GM21619 (cell line): ENCODE results near the gene SLC9C1.
A peak's percentile ranks its signal among the peaks of the same experiment; 100 is the strongest.

Experiments
- ATAC-seq: cut with Tn5 transposase; IDR thresholded peaks from one replicate; pipeline ENCODE4 v1.9.1; 2021; ENCODE audit not compliant: unreplicated experiment

SLC9C1 gene

DNA sequence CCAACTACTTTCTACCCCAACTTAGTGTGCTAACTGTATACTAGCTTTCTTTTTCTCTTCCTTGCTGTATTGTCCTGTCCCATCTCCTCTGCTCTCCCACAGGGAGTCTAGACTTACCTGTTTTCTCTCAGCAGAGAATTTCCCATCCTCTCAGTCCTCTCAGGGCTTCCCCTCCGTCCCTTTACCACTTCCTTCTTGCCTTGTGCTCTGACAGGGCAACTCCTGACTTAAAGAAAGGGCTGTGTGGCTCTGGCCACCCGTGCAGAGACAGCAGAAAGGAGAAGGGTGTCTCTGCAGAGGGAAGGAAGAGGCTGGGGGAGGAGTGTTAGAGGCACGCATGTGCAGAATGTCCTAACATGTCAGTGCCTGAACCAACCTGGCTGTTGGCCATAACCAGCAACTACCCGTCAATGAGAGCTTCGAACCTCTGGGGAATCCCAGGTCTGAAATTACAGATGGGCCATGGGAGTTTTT, 161.0 kb downstream of the SLC9C1 start, which contains the start of gene GCSAM:
Gene GCSAM (minus strand): TSS at position 274 of the 474 bp plus-strand sequence. CDS start 128 bp downstream, at position 146.
- ATAC-seq: peak; percentile 72

GRCh38 chr3:112132554-112132953, 161.5 kb downstream of the SLC9C1 start:
- ATAC-seq: no peak

GRCh38 chr3:112132088-112132487, 161.9 kb downstream of the SLC9C1 start:
- no peak for ATAC-seq

- no peak for ATAC-seq
Observed at GRCh38 chr3:112131111-112131510, 162.9 kb downstream of the SLC9C1 start.

DNA sequence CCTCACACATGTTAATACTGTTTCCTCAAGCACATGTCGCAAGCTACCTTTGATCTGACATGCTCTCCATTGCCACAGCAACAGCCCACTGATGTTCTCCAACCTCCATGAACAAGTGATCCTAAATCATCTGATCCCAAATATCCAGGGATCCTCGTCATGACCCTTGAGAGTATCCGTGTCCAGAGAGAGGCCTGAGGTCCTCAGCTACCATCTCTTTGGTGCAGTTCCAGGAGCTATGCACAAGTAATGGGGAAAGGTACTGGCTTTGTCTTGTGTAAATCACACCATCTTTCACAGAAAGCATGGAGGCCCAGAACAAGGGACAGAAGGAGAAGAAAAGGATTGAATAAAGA, 163.4 kb downstream of the SLC9C1 start:
- no peak for ATAC-seq

DNA sequence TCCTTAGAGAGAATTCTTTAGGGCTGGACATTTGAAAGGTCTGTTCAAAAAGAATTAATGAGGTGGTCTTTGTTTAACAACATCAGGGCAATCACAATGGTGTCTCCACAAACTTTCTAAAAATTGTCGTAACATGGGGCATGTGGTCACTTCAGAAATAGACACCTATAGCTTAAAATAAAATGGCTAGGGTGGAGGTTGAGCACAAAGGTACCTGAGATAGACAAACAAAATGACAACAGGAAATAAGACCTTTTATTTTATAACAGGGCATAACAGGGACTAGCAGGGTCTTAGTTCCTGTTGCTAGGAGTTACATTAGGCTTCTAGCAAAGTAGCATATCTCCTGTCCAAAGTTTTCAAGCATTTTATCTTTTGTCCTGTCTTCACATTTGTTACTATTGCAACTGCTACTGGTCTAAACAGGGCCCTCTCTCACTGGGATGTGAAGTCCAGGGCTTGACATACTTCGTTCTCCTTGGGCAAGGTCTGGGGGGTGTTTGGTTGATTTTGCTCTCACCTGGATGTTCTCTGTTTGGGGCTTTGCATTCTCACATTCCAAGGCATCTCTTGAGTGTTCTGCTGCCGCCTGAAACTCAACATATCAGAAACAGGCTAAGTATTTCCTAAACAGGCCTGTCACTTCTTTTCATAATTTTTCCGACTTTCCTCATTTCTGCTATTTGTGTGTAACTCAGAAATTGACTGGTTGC, 163.9 kb downstream of the SLC9C1 start:
- no peak for ATAC-seq

GRCh38 chr3:112128843-112129727, 164.9 kb downstream of the SLC9C1 start:
- ATAC-seq: peak; percentile 33

DNA sequence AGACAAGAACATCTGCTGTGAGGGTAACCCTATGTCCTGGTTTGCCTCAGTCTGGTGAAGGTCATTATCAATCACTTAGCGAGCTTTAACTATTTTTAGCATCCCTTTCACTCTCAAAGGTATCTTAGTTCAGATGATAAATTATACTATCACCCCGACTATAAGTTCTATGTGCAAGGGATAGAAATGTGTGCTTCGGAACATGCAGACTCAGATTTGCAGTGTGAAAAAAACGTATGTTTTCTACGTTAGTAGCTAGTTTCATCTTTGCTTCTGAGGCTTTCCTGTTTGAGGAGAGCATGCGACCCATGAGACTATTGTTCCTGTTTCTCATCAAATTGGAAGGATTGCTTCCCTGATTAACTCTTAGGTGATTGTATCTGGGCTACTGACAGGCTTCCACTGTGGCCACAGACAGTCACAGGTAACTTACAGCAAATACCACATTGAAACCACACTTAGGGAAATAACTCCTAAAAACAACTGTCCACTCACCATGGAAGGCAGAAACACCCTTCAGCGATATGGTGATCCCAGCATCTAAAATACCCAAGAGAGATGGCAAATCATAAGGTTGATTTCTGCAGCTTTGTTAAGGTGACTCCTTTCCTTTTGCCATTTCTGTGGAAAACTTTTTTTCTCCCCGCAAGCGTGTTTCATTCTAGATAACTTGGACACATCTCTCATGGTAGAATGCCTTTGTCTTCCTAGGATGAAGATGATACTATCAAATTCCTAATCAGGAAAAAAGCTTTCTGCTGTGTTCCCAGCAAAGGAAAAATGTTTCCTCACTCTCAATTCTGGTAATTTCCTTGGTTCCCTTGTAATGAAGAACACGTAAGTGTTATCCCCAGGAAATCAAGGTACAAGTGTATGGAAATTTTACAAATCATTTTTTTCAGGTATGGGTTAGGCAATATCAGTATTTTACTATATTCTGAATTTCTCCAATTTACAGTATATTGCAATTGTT, 166.2 kb downstream of the SLC9C1 start:
- ATAC-seq: peak; percentile 26

- no peak for ATAC-seq
Observed at GRCh38 chr3:112126511-112126911, 167.5 kb downstream of the SLC9C1 start.

GRCh38 chr3:112124907-112125607, 169.0 kb downstream of the SLC9C1 start:
- ATAC-seq: no peak

GRCh38 chr3:112123548-112123947, 170.5 kb downstream of the SLC9C1 start:
- no peak for ATAC-seq

GRCh38 chr3:112122870-112123269, 171.1 kb downstream of the SLC9C1 start:
- ATAC-seq: no peak

GRCh38 chr3:112121577-112122547, 172.2 kb downstream of the SLC9C1 start:
- no peak for ATAC-seq

- no peak for ATAC-seq
Observed at GRCh38 chr3:112119962-112120836, 173.8 kb downstream of the SLC9C1 start.

- ATAC-seq: no peak
Observed at GRCh38 chr3:112117841-112118571, 176.0 kb downstream of the SLC9C1 start.

GRCh38 chr3:112117415-112117814, 176.6 kb downstream of the SLC9C1 start:
- ATAC-seq: no peak

- ATAC-seq: no peak
Observed at GRCh38 chr3:112116748-112117186, 177.2 kb downstream of the SLC9C1 start.
